Measurements from ENCODE around the gene CPT1B.
"Not testable (repeated sequence)": the region's sequence is repeated elsewhere in the genome, so short reads cannot be mapped to it uniquely, and the experiment has no call there.

DNA sequence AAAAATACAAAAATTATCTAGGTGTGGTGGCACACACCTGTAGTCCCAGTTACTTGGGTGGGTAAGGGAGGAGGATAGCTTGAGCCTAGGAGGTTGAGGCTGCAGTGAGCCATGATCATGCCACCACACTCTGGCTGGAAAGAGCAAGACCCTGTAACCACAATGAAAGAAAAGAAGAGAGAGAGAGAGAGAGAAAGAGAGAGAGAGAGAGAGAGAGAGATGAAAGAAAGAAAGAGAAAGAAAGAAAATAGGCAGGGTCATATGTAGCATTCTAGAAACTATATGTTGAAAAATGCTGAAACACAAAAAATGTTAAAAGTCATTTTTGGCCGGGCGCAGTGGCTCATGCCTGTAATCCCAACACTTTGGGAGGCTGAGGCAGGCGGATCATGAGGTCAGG, 36.1 kb upstream of the CPT1B start:
- TF ChIP-seq, protein P1, sequence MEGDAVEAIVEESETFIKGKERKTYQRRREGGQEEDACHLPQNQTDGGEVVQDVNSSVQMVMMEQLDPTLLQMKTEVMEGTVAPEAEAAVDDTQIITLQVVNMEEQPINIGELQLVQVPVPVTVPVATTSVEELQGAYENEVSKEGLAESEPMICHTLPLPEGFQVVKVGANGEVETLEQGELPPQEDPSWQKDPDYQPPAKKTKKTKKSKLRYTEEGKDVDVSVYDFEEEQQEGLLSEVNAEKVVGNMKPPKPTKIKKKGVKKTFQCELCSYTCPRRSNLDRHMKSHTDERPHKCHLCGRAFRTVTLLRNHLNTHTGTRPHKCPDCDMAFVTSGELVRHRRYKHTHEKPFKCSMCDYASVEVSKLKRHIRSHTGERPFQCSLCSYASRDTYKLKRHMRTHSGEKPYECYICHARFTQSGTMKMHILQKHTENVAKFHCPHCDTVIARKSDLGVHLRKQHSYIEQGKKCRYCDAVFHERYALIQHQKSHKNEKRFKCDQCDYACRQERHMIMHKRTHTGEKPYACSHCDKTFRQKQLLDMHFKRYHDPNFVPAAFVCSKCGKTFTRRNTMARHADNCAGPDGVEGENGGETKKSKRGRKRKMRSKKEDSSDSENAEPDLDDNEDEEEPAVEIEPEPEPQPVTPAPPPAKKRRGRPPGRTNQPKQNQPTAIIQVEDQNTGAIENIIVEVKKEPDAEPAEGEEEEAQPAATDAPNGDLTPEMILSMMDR (IDR thresholded peaks at IDR 0.05), result not testable (repeated sequence)
- not testable (repeated sequence) for TF ChIP-seq ZFX (IDR thresholded peaks at IDR 0.05; ENCODE audit: borderline replicate concordance)

All from 22Rv1 (cell line).